HCT116 (cell line): ENCODE measurements around the gene ZNF560. TPM values are rescaled to one million over a fixed set of nuclear protein-coding genes. Genes with fewer than 3 reads are reported as not detected.

ENCODE experiments used
- ATAC-seq: fragments of 200-7000 bp; cut with Tn5 transposase; 2 replicates; pipeline ENCODE4 v1.9.1; 2020; ENCODE audit warnings: mild to moderate bottlenecking, moderate library complexity
- Bru-seq: library from RNA; stranded (reverse); fragments of 400-500 nt; gene quantifications from one replicate; lab custom pipeline; 2021; lab: Mats Ljungman, UMichigan
- BruChase-seq, 2 experiments: library from RNA; stranded (reverse); fragments of 400-500 nt; gene quantifications; one replicate each; lab custom pipeline; 2021; lab: Mats Ljungman, UMichigan
- BruUV-seq: library from RNA; stranded (reverse); fragments of 400-500 nt; replicated peaks from 2 replicates; lab custom pipeline; 2021; lab: Mats Ljungman, UMichigan
- CTCF ChIA-PET: fragments of 300-600 bp; sonication (Branson Sonifier 250); formaldehyde crosslinking; loops from one replicate; lab custom pipeline; 2021; ENCODE audit warnings: antibody characterized with exemption; lab: Charles Lee
- POLR2A ChIA-PET: fragments of 300-600, 350-600 bp; sonication (Branson Sonifier 250); formaldehyde crosslinking; loops from one replicate; lab custom pipeline; 2021; ENCODE audit warnings: antibody characterized with exemption; lab: Charles Lee
- RAD21 ChIA-PET, 2 experiments: fragments of 300-600 bp; sonication (Branson Sonifier 250); formaldehyde crosslinking; loops; one replicate each; lab custom pipeline; 2023; ENCODE audit warnings: low total read pairs in 2 of 2; ENCODE audit not compliant: uncharacterized antibody in 2 of 2, unreplicated experiment in 2 of 2, low non-redundant PET in 1 of 2; lab: Charles Lee
- DNase-seq: peaks from one replicate; pipeline ENCODE4 v3.0.0-alpha.2; 2010; ENCODE audit warnings: low read depth, low spot score
- H2AFZ ChIP-seq: fragments of 200-600 bp; shearing (Covaris generic), sonication (generic); 2 replicates; pipeline ENCODE4 v1.6.1; 2017; ENCODE audit warnings: low read depth, mixed run types, mixed read lengths, antibody characterized with exemption, low read length; ENCODE audit not compliant: poor library complexity, severe bottlenecking
- H3K27ac ChIP-seq: 2 replicates; pipeline ENCODE4 v1.5.1; 2012; ENCODE audit warnings: low read depth, low read length
- H3K27me3 ChIP-seq: fragments of 200-600 bp; sonication (generic); 2 replicates; pipeline ENCODE4 v1.6.1; 2016; ENCODE audit warnings: mixed run types, low read length, mixed read lengths; ENCODE audit not compliant: insufficient read depth
- H3K36me3 ChIP-seq, 2 experiments: fragments of 200-500 bp in 1 of 2; fragments of 200-600 bp in 1 of 2; sonication (Bioruptor generic) in 1 of 2; sonication (generic) in 1 of 2; 2 replicates each; pipeline versions ENCODE4 v1.5.1 to v1.6.1; 2014 to 2016; ENCODE audit warnings: low read length in 2 of 2, inconsistent platforms in 1 of 2, mixed read lengths in 1 of 2, mixed run types in 1 of 2; ENCODE audit not compliant: insufficient read depth in 2 of 2, control insufficient read depth in 1 of 2
- H3K4me1 ChIP-seq, 2 experiments: fragments of 200-600 bp in 1 of 2; sonication (generic) in 1 of 2; 2 replicates each; pipeline versions ENCODE4 v1.5.1 to v1.6.1; 2012 to 2017; ENCODE audit warnings: low read length in 2 of 2, inconsistent platforms in 1 of 2, mild to moderate bottlenecking in 1 of 2, mixed read lengths in 1 of 2, mixed run types in 1 of 2, moderate library complexity in 1 of 2; ENCODE audit not compliant: insufficient read depth in 2 of 2, control insufficient read depth in 1 of 2
- H3K4me2 ChIP-seq: fragments of 200-600 bp; sonication (generic); 2 replicates; pipeline ENCODE4 v1.6.1; 2017; ENCODE audit warnings: mixed run types, low read length, mixed read lengths
- H3K4me3 ChIP-seq, 2 experiments: fragments of 200-600 bp in 1 of 2; sonication (generic) in 1 of 2; replicated peaks in 1 of 2; 2 replicates each; pipeline ENCODE4 v1.5.1; 2011 to 2016; ENCODE audit warnings: low read length in 2 of 2, control low read depth in 1 of 2, low read depth in 1 of 2, mild to moderate bottlenecking in 1 of 2, mixed read lengths in 1 of 2, mixed run types in 1 of 2
- H3K79me2 ChIP-seq: fragments of 200-600 bp; sonication (generic); 2 replicates; pipeline ENCODE4 v1.6.1; 2017; ENCODE audit warnings: mild to moderate bottlenecking, mixed run types, low read length, moderate library complexity, mixed read lengths; ENCODE audit not compliant: insufficient read depth
- H3K9ac ChIP-seq: fragments of 200-600 bp; sonication (generic); 2 replicates; pipeline ENCODE4 v1.6.1; 2016; ENCODE audit warnings: low read length, mixed read lengths
- H3K9me2 ChIP-seq: fragments of 200-600 bp; sonication (generic), shearing (Covaris generic); 2 replicates; pipeline ENCODE4 v1.6.1; 2017; ENCODE audit warnings: mixed run types, mild to moderate bottlenecking, moderate library complexity; ENCODE audit not compliant: insufficient read depth
- H3K9me3 ChIP-seq, 2 experiments: fragments of 200-500 bp in 1 of 2; fragments of 200-600 bp in 1 of 2; sonication (Bioruptor generic) in 1 of 2; sonication (generic) in 1 of 2; 2 replicates each; pipeline ENCODE4 v1.6.1; 2014 to 2017; ENCODE audit warnings: low read length in 2 of 2, mixed read lengths in 2 of 2, inconsistent platforms in 1 of 2, low read depth in 1 of 2, mild to moderate bottlenecking in 1 of 2, mixed run types in 1 of 2, moderate library complexity in 1 of 2; ENCODE audit not compliant: control insufficient read depth in 1 of 2, insufficient read depth in 1 of 2
- H4K20me1 ChIP-seq: fragments of 200-600 bp; sonication (generic), shearing (Covaris generic); 2 replicates; pipeline ENCODE4 v1.6.1; 2017; ENCODE audit warnings: mixed run types, mild to moderate bottlenecking, moderate library complexity; ENCODE audit not compliant: insufficient read depth
- ATF3 ChIP-seq: IDR thresholded peaks from 2 replicates; pipeline ENCODE4 v1.6.1; 2012
- ELF1 ChIP-seq: IDR thresholded peaks from 2 replicates; pipeline ENCODE4 v1.6.1; 2012; ENCODE audit warnings: low read depth, borderline replicate concordance
- FOSL1 ChIP-seq: IDR thresholded peaks from 2 replicates; pipeline ENCODE4 v1.6.1; 2012; ENCODE audit warnings: low read depth
- MAX ChIP-seq: IDR thresholded peaks from 2 replicates; pipeline ENCODE4 v1.6.1; 2012
- RAD21 ChIP-seq: IDR thresholded peaks from 2 replicates; pipeline ENCODE4 v1.6.1; 2012; ENCODE audit warnings: low read depth, mild to moderate bottlenecking
- ZFX ChIP-seq: fragments of 450-650 bp; IDR thresholded peaks from 2 replicates; pipeline ENCODE4 v1.6.1; 2017
- intact Hi-C: fragments of 100-400 bp; cut with micrococcal nuclease; formaldehyde crosslinking; loops from 2 replicates; pipeline ENCODE4 v1.10.0; 2022
- long read RNA-seq: library from polyadenylated mRNA; unstranded; transcript quantifications from one replicate; pipeline ENCODE4 v2.0.0, GENCODE V29; 2021; ENCODE audit not compliant: unreplicated experiment
- polyA plus RNA-seq: library from polyadenylated mRNA; unstranded; fragments of >200 nt; gene quantifications from 2 replicates; pipeline ENCODE4 v1.2.1, GENCODE V29; 2012; ENCODE audit warnings: missing spikeins
- total RNA-seq: library from RNA; stranded (reverse); gene quantifications from one replicate; pipeline ENCODE4 v1.2.1, GENCODE V29; 2021; ENCODE audit not compliant: unreplicated experiment
- TF ChIP-seq, protein P1 (sequence below): IDR thresholded peaks from 2 replicates; pipeline ENCODE4 v1.6.1; 2011; ENCODE audit warnings: mild to moderate bottlenecking, low read length, moderate library complexity; ENCODE audit not compliant: insufficient replicate concordance; ENCODE audit errors: extremely low read depth
- TF ChIP-seq, protein P2 (sequence below), 3 experiments: fragments of 200-600 bp in 1 of 3; sonication (generic) in 1 of 3; IDR thresholded peaks in 2 of 3; conservative IDR thresholded peaks in 1 of 3; 2 replicates each; pipeline ENCODE4 v1.5.1; 2012 to 2017; ENCODE audit warnings: low read depth in 2 of 3, low read length in 2 of 3, antibody characterized with exemption in 1 of 3, borderline replicate concordance in 1 of 3, control low read depth in 1 of 3, mild to moderate bottlenecking in 1 of 3, mixed read lengths in 1 of 3, mixed run types in 1 of 3, moderate library complexity in 1 of 3; ENCODE audit not compliant: insufficient read depth in 1 of 3

The ZNF560 gene
- total RNA-seq: not detected
- not detected in 2 replicates for polyA plus RNA-seq
- Bru-seq, nascent RNA: not detected
- BruChase-seq, experiment 1, labeled RNA remaining after a 6-hour chase: percentile 6 among the genes with signal in this experiment
- BruChase-seq, experiment 2, labeled RNA remaining after a 2-hour chase: not detected
- long read RNA-seq: 0 reads

DNA sequence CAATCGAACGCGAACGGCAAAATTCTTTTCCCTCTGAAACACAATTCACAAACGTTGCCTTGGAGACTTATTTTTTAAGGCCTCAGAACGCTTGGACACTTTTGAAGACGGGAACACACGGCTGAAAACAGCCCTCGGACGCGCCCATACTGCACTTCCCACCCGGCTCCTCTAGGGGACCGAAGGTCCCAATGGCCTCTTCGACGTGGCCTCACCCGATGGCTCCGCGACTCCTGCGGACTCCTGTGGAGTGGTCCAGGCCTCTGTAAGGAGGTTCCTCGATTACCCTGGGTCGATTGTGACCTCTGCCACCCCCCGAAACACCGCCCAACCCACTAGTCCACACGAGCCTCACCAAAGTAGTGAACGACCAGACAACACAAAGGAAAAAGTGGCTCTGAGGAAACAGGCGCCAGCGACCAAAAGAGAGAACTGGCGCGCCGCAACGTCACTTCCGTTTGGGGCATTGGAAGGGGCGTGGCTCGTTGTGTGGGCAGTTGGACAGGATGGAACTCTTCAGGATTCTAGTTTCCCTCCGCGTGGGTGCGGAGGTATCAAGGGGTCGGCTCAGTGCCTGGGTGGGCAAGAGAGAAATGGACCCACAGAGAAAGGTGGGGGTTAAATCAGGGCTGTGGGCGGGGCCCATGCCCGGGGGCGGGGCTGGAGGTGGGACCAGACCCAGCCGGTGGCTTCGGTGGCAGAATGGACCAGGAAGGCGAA lies at the start of gene ZNF560:
Gene ZNF560, minus strand, starts transcription at position 434 of the 720 bp plus-strand sequence. CDS start 23,303 bp downstream, outside the sequence.
- Histone ChIP-seq H2AFZ (no peak within 1 kb of the TSS), H4K20me1 (no peaks in the 10 kb centered on the region), H3K9me2 (no peaks in the 10 kb centered on the region), H3K27me3 (no peaks in the 10 kb centered on the region), H3K27ac (no peak within 1 kb of the TSS), H3K79me2 (no peaks in the 10 kb centered on the region), H3K4me3 (no peak within 1 kb of the TSS), H3K4me2 (no peak within 1 kb of the TSS), H3K4me1 (no peaks in the 10 kb centered on the region), H3K9ac (no peak within 1 kb of the TSS), H3K36me3 (no peaks in the 10 kb centered on the region), H3K9me3 (peaks cover 8 to 13% of the 10 kb centered on the region in 2 experiments; a peak in 2 of 4 replicates)
- TF ChIP-seq FOSL1 (no peak), MAX (no peak), ATF3 (no peak), ELF1 (no peak), RAD21 (no peak), ZFX (no peak)
- TF ChIP-seq, protein P1, sequence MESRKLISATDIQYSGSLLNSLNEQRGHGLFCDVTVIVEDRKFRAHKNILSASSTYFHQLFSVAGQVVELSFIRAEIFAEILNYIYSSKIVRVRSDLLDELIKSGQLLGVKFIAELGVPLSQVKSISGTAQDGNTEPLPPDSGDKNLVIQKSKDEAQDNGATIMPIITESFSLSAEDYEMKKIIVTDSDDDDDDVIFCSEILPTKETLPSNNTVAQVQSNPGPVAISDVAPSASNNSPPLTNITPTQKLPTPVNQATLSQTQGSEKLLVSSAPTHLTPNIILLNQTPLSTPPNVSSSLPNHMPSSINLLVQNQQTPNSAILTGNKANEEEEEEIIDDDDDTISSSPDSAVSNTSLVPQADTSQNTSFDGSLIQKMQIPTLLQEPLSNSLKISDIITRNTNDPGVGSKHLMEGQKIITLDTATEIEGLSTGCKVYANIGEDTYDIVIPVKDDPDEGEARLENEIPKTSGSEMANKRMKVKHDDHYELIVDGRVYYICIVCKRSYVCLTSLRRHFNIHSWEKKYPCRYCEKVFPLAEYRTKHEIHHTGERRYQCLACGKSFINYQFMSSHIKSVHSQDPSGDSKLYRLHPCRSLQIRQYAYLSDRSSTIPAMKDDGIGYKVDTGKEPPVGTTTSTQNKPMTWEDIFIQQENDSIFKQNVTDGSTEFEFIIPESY: no peak
- TF ChIP-seq, protein P2, sequence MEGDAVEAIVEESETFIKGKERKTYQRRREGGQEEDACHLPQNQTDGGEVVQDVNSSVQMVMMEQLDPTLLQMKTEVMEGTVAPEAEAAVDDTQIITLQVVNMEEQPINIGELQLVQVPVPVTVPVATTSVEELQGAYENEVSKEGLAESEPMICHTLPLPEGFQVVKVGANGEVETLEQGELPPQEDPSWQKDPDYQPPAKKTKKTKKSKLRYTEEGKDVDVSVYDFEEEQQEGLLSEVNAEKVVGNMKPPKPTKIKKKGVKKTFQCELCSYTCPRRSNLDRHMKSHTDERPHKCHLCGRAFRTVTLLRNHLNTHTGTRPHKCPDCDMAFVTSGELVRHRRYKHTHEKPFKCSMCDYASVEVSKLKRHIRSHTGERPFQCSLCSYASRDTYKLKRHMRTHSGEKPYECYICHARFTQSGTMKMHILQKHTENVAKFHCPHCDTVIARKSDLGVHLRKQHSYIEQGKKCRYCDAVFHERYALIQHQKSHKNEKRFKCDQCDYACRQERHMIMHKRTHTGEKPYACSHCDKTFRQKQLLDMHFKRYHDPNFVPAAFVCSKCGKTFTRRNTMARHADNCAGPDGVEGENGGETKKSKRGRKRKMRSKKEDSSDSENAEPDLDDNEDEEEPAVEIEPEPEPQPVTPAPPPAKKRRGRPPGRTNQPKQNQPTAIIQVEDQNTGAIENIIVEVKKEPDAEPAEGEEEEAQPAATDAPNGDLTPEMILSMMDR (IDR thresholded peaks at IDR 0.05 in 2 of 3, conservative IDR thresholded peaks at IDR 0.05 in 1 of 3; ENCODE audit: borderline replicate concordance in 1 of 3, insufficient read depth in 1 of 3, low read depth in 2 of 3, low read length in 2 of 3): peak in 1 of 3 experiments; percentile 11; a peak in 1 of 6 replicates
- no peak for DNase-seq
- POLR2A ChIA-PET: no interaction called here
- intact Hi-C loops: no loop called here
- no TSS peak for BruUV-seq
- no peak for ATAC-seq
- RAD21 ChIA-PET: no interaction called here
- CTCF ChIA-PET: no interaction called here
